ENCODE data around the gene SS18L1. TPM values are rescaled to one million over a fixed set of nuclear protein-coding genes. Genes with fewer than 3 reads are reported as not detected.

Gene SS18L1
- total RNA-seq, 1 experiment from 2014 or later, result 12.3 TPM

DNA sequence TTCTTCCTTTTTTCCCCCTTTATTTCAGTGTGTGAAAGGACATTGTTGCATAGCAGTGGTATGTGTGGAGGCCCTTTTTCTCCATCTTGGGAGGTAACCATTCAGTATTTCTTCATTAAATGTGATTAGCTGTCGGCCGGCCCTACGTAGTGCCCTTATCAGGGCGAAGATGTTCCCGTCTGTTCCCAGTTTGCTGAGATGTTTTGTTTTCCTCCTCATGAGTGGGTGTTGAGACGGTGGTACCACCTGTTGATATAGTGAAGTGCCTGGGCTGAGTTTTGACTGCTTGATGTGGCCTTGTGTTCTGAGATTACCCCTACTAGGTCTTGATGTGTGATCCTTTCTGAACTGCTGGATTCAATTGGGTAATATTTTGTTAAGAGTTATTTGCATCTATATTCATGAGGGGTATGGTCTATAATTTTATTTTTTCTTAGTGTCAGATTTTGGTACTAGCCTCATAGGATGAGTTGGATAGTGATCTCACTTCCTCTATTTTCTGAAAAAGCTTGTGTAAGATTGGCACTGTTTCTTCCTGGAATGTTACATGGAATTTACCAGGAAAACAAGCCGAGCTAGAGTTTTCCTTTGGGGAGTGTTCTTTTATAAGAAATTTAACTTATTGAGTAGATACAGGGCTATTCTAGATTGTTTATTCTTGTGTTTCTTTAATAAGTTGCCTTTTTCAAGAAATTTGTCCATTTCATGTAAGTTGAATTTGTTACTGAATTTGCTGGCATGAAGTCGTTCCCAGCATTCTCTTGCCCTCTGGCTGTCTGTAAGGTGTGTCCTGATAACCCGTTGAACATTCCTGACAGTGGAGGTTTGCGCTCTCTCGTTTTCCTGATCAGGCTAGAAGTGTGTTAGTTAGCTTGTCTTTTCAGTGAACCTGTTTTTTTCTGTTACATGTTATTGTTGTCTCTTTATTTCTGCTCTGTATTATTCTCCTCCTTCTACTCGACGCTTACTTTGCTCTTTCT lies 43.6 kb downstream of the SS18L1 start:
- Histone ChIP-seq H3K27me3 (ENCODE audit: low read length) (no peaks in the 10 kb centered on the region), H2AFZ (ENCODE audit: low read length) (no peak overlapping the region), H3K9me2 (replicated peaks; ENCODE audit: insufficient read depth, low read length) (no peaks in the 10 kb centered on the region), H4K20me1 (ENCODE audit: insufficient read depth, low read depth, low read length) (no peaks in the 10 kb centered on the region), H3K36me3 (ENCODE audit: insufficient read depth, low read length) (no peaks in the 10 kb centered on the region), H3K9ac (ENCODE audit: low read length) (no peak overlapping the region), H3K79me2 (ENCODE audit: low read length) (peaks cover 73% of the 10 kb centered on the region), H3K4me3 (ENCODE audit: low read length) (no peak overlapping the region), H3K4me1 (ENCODE audit: low read length) (peaks cover 16% of the 10 kb centered on the region), H3K27ac (ENCODE audit: low read length) (no peak overlapping the region), H3K4me2 (ENCODE audit: low read depth, low read length, poor library complexity, severe bottlenecking) (no peak overlapping the region), H3K9me3 (ENCODE audit: low read length) (no peaks in the 10 kb centered on the region)
- DNase-seq, result no peak

DNA sequence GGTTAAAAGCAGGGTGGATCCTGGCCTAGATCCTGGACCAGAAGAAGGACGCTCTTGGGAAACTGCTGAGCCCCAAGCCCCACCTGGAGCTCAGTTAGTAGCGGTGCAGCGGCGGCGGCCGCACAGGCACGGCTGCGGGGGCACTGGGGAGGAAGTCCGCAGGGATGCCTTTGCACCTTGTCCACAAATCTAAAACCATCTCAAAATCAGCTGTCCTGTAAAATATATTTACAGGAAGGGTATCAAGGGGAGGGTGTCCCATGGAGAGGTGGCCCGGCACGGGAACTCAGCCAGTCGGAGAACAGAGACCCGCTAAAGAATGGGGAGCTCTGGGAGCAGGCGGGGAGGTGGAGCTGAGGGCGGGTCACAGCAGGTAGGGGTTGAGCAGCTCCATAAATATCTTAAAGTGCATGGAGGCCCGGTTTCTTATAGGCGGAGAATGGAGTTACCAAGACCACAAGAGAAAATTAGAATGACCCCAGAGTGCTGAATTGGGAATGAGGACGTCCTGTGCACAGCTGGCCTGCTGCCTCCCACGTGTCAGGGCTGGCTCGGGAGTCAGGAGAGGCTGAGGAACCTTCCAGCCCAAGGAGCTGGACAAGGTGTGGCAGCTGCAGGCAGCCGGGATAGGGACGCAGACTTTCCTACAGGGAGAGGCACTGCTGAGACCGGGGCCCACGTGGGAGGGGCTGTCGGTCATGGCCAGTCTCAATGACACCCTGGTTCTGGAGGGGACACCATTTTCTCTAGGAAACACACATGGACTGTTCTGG lies 47.3 kb downstream of the SS18L1 start:
- Histone ChIP-seq H3K9ac (ENCODE audit: low read length) (no peak overlapping the region), H3K27me3 (ENCODE audit: low read length) (no peaks in the 10 kb centered on the region), H3K27ac (ENCODE audit: low read length) (no peak overlapping the region), H3K9me2 (replicated peaks; ENCODE audit: insufficient read depth, low read length) (no peaks in the 10 kb centered on the region), H3K4me3 (ENCODE audit: low read length) (no peak overlapping the region), H4K20me1 (ENCODE audit: insufficient read depth, low read depth, low read length) (no peaks in the 10 kb centered on the region), H3K36me3 (ENCODE audit: insufficient read depth, low read length) (peaks cover 3% of the 10 kb centered on the region; the same call in 1 of the 2 replicates), H3K79me2 (ENCODE audit: low read length) (peaks cover 50% of the 10 kb centered on the region), H2AFZ (ENCODE audit: low read length) (no peak overlapping the region), H3K9me3 (ENCODE audit: low read length) (no peaks in the 10 kb centered on the region), H3K4me2 (ENCODE audit: low read depth, low read length, poor library complexity, severe bottlenecking) (no peak overlapping the region), H3K4me1 (ENCODE audit: low read length) (peaks cover 3% of the 10 kb centered on the region)
- no peak for DNase-seq

DNA sequence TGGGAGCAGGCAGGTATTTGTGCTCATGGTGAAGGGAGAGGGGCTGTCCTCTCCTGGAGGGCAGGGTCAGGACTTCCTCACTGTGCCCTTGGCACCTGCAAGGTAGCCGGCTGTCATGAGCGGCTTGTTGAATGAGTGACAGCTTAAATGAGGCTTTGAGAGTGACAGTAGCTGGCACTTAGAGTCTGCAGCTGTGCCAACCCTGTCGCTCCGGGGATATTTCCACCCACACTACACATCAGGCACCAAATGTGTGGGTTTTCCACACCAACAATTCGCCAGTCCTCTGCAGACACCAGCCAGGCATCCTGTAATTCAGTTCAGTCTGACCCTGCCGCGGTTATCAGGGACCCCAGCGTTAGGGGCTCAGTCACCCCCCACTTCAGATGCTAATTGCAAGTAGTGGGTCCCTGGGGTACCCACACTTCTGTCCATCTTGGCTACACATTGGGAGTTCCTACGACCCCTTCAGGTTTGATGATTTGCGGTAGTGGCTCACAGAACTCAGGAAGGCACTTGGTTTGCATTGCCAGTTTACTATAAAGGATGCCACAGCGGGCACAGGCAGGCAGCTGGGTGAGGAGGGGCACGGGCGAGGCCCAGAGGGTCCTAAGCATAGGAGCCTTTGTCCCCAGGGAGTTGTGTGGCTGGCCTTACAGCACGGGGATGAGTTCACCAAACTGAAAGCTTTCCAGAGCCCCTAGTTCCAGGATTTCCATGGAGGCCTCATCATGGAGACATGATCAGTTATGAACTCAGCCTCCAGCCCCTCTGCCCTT lies 48.4 kb downstream of the SS18L1 start:
- no peak overlapping the region for H3K9ac ChIP-seq (ENCODE audit: low read length)
- H3K9me3 ChIP-seq (ENCODE audit: low read length), result no peaks in the 10 kb centered on the region
- H3K27ac ChIP-seq (ENCODE audit: low read length), result no peak overlapping the region
- H3K79me2 ChIP-seq (ENCODE audit: low read length), result peaks cover 40% of the 10 kb centered on the region
- H3K36me3 ChIP-seq (ENCODE audit: insufficient read depth, low read length), result peaks cover 4% of the 10 kb centered on the region; the same call in 1 of the 2 replicates
- no peaks in the 10 kb centered on the region for H3K9me2 ChIP-seq (replicated peaks; ENCODE audit: insufficient read depth, low read length)
- no peak for DNase-seq
- no peaks in the 10 kb centered on the region for H3K27me3 ChIP-seq (ENCODE audit: low read length)
- H4K20me1 ChIP-seq (ENCODE audit: insufficient read depth, low read depth, low read length), result no peaks in the 10 kb centered on the region
- peaks cover under 1% of the 10 kb centered on the region for H3K4me1 ChIP-seq (ENCODE audit: low read length)
- H2AFZ ChIP-seq (ENCODE audit: low read length), result no peak overlapping the region
- H3K4me2 ChIP-seq (ENCODE audit: low read depth, low read length, poor library complexity, severe bottlenecking), result no peak overlapping the region
- no peak overlapping the region for H3K4me3 ChIP-seq (ENCODE audit: low read length)

DNA sequence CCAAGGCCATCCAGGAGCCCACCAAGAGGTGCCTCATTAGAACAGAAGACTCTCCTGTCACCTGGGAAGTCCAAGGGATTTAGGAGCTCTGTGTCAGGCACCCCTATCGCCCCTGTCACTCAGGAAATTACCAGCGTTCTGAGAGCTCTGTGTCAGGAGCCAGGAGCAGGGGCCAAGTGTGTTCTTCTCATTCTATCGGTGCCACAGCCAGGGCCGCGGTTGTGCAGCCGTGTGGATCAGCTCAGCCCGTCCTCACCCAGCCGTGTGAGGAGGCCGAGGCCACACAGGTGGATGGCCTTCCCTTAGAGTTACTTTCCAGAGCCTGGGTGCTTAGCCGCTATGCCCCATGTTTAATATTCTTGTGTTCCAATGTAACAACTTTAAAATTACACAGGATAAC lies 49.1 kb downstream of the SS18L1 start:
- Histone ChIP-seq H3K4me1 (ENCODE audit: low read length) (no peaks in the 10 kb centered on the region), H2AFZ (ENCODE audit: low read length) (no peak overlapping the region), H3K9ac (ENCODE audit: low read length) (no peak overlapping the region), H3K9me2 (replicated peaks; ENCODE audit: insufficient read depth, low read length) (no peaks in the 10 kb centered on the region), H3K4me2 (ENCODE audit: low read depth, low read length, poor library complexity, severe bottlenecking) (no peak overlapping the region), H3K27ac (ENCODE audit: low read length) (no peak overlapping the region), H4K20me1 (ENCODE audit: insufficient read depth, low read depth, low read length) (no peaks in the 10 kb centered on the region), H3K36me3 (ENCODE audit: insufficient read depth, low read length) (peaks cover 4% of the 10 kb centered on the region; the same call in 1 of the 2 replicates), H3K27me3 (ENCODE audit: low read length) (no peaks in the 10 kb centered on the region), H3K79me2 (ENCODE audit: low read length) (peaks cover 33% of the 10 kb centered on the region), H3K9me3 (ENCODE audit: low read length) (no peaks in the 10 kb centered on the region), H3K4me3 (ENCODE audit: low read length) (no peak overlapping the region)
- DNase-seq, result no peak

DNA sequence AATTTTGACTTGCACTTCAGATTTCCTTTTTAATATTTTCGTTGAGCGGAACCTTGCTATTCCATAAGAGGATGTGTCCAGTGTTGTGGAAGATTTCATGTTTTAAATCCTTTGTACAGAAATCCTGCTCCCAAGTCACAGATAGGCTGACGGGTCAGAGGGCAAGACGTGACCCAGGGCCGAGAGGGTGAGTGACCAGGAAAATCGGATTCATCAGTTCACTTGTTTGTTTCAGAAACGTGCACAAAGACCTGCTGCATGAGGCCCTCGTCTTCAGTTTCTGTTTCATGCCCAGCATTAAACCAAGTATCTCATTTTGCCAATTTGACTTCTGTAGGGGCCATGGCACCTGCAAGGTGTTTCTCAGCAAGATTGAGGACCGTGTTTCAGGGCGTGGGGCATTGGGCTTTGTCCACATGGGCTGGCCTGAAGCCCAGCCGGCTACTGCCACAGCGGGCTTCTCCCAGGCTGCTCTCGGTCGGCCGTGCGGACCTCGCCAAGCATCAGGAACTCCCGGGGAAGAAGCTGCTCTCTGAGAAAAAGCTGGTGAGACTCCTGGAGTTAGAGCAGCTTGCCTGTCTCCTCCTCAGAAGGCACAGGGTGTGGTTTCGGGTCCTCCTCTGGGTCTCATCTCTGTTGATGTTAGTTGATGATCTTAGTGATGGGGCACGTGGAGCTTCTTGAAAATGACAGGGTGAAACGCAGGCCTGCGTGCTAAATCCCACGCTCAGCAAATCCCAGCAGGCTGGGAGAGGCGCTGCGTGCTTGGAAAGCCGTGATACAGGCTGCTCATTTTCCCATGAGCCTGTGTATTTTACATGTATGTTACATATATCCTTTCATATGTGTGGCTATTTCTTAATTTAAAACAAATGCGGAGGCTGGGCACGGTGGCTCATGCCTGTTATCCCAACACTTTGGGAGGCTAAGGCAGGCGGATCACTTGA lies 49.8 kb downstream of the SS18L1 start:
- no peak overlapping the region for H3K9ac ChIP-seq (ENCODE audit: low read length)

DNA sequence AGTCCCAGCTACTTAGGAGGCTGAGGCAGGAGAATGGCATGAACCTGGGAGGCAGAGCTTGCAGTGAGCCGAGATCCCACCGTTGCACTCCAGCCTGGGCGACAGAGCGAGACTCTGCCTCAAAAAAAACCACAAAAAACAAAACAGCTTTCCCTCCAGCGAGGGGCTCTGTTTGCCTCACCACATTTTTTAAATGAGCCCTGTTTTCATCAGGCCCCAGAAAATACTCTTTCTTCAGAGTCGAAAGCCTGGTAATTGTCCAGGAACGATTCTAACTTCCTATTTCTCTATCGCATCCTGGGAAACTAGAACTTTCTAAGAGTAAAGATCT lies 51.5 kb downstream of the SS18L1 start:
- Histone ChIP-seq H3K27me3 (ENCODE audit: low read length) (no peaks in the 10 kb centered on the region), H4K20me1 (ENCODE audit: insufficient read depth, low read depth, low read length) (no peaks in the 10 kb centered on the region), H3K9me3 (ENCODE audit: low read length) (no peaks in the 10 kb centered on the region), H3K79me2 (ENCODE audit: low read length) (peaks cover 13% of the 10 kb centered on the region), H2AFZ (ENCODE audit: low read length) (no peak overlapping the region), H3K4me2 (ENCODE audit: low read depth, low read length, poor library complexity, severe bottlenecking) (no peak overlapping the region), H3K9me2 (replicated peaks; ENCODE audit: insufficient read depth, low read length) (no peaks in the 10 kb centered on the region), H3K27ac (ENCODE audit: low read length) (no peak overlapping the region), H3K36me3 (ENCODE audit: insufficient read depth, low read length) (peaks cover 6% of the 10 kb centered on the region), H3K4me1 (ENCODE audit: low read length) (no peaks in the 10 kb centered on the region), H3K9ac (ENCODE audit: low read length) (no peak overlapping the region), H3K4me3 (ENCODE audit: low read length) (no peak overlapping the region)
- no peak for DNase-seq

More for the DNA sequence above, 49.8 kb downstream of the SS18L1 start:
- no peaks in the 10 kb centered on the region for H3K4me1 ChIP-seq (ENCODE audit: low read length)
- DNase-seq, result no peak
- no peaks in the 10 kb centered on the region for H4K20me1 ChIP-seq (ENCODE audit: insufficient read depth, low read depth, low read length)
- H2AFZ ChIP-seq (ENCODE audit: low read length), result no peak overlapping the region
- H3K4me2 ChIP-seq (ENCODE audit: low read depth, low read length, poor library complexity, severe bottlenecking), result no peak overlapping the region
- H3K9me2 ChIP-seq (replicated peaks; ENCODE audit: insufficient read depth, low read length), result no peaks in the 10 kb centered on the region
- peaks cover 4% of the 10 kb centered on the region for H3K36me3 ChIP-seq (ENCODE audit: insufficient read depth, low read length)
- H3K9me3 ChIP-seq (ENCODE audit: low read length), result no peaks in the 10 kb centered on the region
- no peaks in the 10 kb centered on the region for H3K27me3 ChIP-seq (ENCODE audit: low read length)
- H3K4me3 ChIP-seq (ENCODE audit: low read length), result no peak overlapping the region
- H3K27ac ChIP-seq (ENCODE audit: low read length), result no peak overlapping the region
- peaks cover 26% of the 10 kb centered on the region for H3K79me2 ChIP-seq (ENCODE audit: low read length)

DNA sequence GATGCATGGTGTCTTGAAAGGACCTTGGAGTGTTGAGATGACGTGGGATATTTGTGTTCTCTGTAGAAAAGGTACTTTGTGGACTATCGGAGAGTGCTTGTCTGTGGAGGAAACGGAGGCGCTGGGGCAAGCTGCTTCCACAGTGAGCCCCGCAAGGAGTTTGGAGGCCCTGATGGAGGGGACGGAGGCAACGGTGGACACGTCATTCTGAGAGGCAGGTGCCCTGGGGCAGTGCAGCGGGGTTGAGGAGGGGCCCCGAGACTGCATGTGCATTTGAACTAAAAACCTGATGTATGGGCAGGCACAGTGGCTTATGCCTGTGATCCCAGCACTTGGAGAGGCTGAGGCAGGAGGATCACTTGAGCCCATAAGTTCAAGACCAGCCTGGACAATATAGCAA lies 52.2 kb downstream of the SS18L1 start:
- H3K27me3 ChIP-seq (ENCODE audit: low read length), result no peaks in the 10 kb centered on the region
- H3K4me3 ChIP-seq (ENCODE audit: low read length), result no peak overlapping the region
- peaks cover 7% of the 10 kb centered on the region; the same call in 1 of the 2 replicates for H3K79me2 ChIP-seq (ENCODE audit: low read length)
- H3K4me2 ChIP-seq (ENCODE audit: low read depth, low read length, poor library complexity, severe bottlenecking), result no peak overlapping the region
- H3K9me3 ChIP-seq (ENCODE audit: low read length), result no peaks in the 10 kb centered on the region
- H3K4me1 ChIP-seq (ENCODE audit: low read length), result no peaks in the 10 kb centered on the region
- H3K27ac ChIP-seq (ENCODE audit: low read length), result no peak overlapping the region
- H3K36me3 ChIP-seq (ENCODE audit: insufficient read depth, low read length), result peaks cover 13% of the 10 kb centered on the region
- no peak overlapping the region for H2AFZ ChIP-seq (ENCODE audit: low read length)
- no peaks in the 10 kb centered on the region for H4K20me1 ChIP-seq (ENCODE audit: insufficient read depth, low read depth, low read length)
- no peaks in the 10 kb centered on the region for H3K9me2 ChIP-seq (replicated peaks; ENCODE audit: insufficient read depth, low read length)
- no peak overlapping the region for H3K9ac ChIP-seq (ENCODE audit: low read length)
- no peak for DNase-seq

Data from Karpas-422 (cell line).